Suprapubic skin (tissue), 3 donors: ENCODE data around the gene MKKS.

Source experiments
- POLR2A ChIP-seq, 2 donors: fragments of 450-650 bp; IDR thresholded peaks; one replicate each; pipeline ENCODE4 v1.6.1; 2017; ENCODE audit warnings: antibody characterized with exemption in 2 of 2, mild to moderate bottlenecking in 2 of 2, moderate library complexity in 2 of 2
- TF ChIP-seq, protein P1 (sequence below), 2 donors: fragments of 200-600 bp in 1 of 2; fragments of 450-650 bp in 1 of 2; sonication (generic) in 1 of 2; IDR thresholded peaks; one replicate each; pipeline ENCODE4 v1.5.1; 2016 to 2019; ENCODE audit warnings: antibody characterized with exemption in 2 of 2, mild to moderate bottlenecking in 1 of 2, moderate library complexity in 1 of 2

DNA sequence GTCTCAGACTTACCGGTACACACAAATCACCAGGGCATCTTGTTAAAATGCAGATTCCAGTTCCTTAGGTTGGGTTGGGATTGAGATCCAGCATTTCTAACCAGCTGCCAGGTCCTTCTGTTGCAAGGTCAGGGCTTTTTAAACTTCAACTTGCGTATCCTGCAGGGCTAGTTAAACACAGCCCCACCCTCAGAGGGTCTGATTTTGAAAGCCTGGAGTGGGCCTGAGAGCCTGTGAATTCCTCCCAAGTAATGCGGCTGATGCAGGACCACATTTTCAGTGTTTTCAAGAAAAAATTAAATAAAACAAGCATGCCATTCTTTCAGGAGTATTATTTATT is 65.3 kb downstream of the MKKS start:
- TF ChIP-seq, protein P1, sequence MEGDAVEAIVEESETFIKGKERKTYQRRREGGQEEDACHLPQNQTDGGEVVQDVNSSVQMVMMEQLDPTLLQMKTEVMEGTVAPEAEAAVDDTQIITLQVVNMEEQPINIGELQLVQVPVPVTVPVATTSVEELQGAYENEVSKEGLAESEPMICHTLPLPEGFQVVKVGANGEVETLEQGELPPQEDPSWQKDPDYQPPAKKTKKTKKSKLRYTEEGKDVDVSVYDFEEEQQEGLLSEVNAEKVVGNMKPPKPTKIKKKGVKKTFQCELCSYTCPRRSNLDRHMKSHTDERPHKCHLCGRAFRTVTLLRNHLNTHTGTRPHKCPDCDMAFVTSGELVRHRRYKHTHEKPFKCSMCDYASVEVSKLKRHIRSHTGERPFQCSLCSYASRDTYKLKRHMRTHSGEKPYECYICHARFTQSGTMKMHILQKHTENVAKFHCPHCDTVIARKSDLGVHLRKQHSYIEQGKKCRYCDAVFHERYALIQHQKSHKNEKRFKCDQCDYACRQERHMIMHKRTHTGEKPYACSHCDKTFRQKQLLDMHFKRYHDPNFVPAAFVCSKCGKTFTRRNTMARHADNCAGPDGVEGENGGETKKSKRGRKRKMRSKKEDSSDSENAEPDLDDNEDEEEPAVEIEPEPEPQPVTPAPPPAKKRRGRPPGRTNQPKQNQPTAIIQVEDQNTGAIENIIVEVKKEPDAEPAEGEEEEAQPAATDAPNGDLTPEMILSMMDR (IDR thresholded peaks at IDR 0.05) = no peak
- TF ChIP-seq POLR2A (IDR thresholded peaks at IDR 0.05) = no peak
